ENCODE results near the gene ZSWIM5.
"Not testable (repeated sequence)": the region's sequence is repeated elsewhere in the genome, so short reads cannot be mapped to it uniquely, and the experiment has no call there.

Gene ZSWIM5

DNA sequence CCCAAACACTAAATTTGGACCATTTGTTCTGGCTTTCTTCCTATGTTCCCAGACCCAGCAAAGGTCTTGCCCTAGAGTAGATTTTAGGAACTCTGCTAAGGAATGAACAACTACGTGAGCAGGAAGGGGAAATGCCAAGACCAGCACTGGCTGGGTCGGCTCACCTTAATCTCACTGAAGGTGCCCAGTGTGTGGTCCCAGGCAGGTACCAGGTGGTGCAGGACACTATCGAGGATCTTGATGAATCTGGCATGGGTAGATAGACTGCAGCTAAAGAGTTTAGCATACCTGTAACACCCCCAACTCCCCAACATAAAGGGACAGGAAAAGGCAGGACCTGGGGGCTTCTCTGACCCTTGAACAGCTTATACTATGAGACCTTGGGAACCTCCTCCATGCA, 198.3 kb downstream of the ZSWIM5 start:
- no peak for DNase-seq (ENCODE audit: extremely low read depth in 1 of 2, low read depth in 1 of 2)

DNA sequence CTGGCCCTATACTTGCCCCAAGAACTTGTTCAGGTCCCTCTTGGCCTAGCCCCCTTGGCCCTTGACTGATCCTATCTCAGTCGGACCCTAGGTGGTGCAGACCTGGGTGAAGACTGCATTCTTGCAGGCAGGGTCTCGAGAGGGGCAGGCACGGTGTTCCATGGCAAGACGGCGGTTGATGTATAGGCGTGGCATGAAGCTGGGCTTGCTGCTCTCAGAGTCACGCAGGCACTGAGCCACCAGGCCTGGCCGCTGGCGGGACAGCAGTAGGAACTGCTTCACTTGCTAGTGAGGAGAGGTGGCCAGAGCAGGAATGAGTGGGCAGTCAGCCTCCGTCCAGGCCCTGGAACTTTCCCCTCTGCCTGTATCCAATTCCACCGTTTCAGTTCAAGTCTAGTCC, 199.1 kb downstream of the ZSWIM5 start:
- DNase-seq (ENCODE audit: extremely low read depth in 1 of 2, low read depth in 1 of 2) = no peak

DNA sequence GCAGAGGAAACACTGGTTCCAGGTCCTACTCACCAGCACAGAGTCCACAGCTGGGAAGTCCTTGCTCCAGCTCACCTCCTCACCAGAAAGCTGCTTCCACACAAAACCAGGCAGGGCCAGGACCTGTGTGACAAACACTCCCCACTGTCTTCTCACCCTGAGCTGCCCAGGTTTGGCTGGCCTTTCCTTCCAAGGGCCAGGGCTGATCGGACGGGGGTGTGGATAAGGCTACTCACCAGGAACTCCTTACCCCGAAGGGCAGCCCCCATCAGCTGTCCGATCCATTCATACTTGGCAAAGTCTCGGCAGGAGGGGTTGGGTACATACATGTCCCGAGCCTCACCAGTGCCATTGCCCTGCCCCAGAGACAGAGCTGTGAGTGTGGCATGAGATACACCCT, 200.6 kb downstream of the ZSWIM5 start:
- DNase-seq (ENCODE audit: extremely low read depth in 1 of 2, low read depth in 1 of 2) = no peak

DNA sequence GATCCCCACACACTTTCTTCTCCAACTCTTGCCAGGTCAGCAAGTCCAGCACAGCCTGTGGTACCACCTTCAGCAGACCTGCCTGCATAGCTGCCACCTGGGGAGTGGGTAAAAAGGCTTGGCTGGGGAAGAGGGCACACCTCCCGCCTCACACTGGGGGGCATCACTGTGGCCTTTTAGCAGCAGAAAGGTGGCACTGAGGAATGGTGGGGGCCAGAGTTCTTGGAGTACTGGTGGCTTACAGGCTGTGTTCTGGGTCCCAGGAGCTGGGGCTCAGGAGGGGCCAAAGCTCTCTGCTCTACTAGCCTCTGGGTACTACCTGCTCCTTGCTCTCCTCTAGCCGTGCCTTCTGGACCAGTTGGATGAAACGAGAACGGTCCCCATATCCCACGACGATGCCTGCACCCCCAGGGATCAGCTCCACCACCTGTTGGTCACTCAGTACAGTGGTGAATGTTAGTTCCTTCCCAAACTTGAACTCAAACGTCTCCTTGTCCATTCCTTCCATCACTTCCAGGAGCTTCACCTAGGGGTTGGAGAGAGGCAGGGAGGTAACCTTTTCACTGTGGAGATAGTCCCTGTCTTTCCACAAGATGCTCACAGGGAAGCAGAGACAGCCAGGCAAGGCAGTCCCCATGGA, 202.0 kb downstream of the ZSWIM5 start:
- no peak for DNase-seq (ENCODE audit: extremely low read depth in 1 of 2, low read depth in 1 of 2)

DNA sequence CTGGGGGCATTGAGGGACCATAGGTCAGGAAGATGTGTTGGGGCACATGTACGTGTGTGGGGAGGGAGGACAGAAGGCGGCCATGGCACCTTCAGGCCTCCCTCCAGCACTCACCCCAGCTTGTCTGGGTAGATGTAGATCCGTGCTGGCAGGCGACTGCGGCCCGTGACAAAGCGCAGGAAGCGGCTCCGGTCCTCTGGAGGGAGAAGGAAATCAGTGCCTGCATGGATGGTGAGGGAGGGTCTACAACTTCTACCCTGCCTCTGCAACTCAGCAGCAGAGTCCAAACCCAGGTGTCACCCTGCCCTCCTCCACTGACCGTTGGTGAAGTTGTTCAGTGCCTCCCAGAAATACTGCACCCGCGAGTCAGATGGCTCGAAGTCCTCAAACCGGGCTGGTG, 202.7 kb downstream of the ZSWIM5 start:
- no peak for DNase-seq (ENCODE audit: extremely low read depth in 1 of 2, low read depth in 1 of 2)

DNA sequence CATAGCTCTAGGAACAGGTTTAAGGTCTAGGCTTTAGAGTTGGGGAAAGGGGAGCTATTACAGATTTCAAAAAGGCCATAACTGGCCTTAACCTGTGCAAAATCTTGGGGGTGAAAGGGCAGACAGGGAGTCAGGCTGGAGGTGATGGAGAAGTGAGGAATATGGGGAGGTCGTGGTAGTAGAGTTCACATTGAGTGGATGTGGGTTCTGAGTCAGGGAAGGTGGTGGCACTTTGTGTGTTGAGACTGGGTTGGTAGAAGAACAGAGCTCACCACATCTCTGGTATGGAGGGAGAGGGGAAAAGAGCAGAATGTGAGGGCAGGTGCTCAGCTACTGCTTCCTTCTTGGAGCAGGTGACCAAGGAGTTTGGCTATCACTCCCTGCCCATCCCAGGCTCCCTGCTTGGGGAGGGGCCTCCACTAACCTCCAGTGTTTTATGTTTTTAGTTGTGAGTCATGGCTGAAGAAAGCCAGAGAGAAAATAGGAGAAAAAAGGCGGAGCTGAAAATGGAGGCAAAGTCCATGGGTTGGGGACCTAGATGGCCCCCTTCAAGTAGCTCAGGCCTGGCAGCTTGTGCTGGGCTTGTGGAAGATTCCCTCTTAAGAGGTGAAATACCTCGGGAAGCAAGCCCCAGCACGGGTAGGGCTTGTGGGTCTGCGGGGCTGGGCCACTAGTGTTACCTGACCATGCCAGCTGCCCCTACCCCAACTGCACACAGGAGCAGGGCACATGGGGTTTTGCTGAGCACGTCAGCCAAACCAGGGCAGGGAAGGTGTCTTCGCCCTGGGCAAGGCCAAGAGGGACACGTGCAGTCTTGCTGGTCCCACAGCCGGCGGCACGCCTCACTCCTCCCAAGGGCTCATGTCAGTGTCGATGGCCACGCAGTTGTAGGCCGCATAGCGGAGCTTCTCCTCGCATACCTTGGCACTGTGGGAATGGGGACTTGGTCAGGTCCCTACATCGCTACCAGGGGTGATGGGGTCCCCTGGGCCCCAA, 203.5 kb downstream of the ZSWIM5 start:
- DNase-seq (ENCODE audit: extremely low read depth in 1 of 2, low read depth in 1 of 2) = no peak

DNA sequence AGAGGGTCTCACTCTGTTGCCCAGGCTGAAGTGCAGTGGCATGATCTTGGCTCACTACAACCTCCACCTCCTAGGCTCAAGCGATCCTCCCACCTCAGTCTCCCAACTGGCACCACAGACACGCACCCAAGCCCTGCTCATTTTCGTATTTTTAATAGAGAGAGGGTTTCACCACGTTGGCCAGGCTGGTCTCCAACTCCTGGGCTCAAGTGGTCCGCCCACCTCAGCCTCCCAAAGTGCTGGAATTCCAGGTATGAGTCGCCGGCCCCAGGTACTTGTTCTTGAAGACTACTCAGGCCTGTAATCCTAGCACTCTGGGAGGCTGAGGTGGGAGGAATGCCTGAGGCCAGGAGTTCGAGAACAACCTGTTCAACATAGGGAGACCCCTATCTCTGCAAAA, 204.8 kb downstream of the ZSWIM5 start:
- not testable (repeated sequence) for DNase-seq (ENCODE audit: extremely low read depth in 1 of 2, low read depth in 1 of 2)

DNA sequence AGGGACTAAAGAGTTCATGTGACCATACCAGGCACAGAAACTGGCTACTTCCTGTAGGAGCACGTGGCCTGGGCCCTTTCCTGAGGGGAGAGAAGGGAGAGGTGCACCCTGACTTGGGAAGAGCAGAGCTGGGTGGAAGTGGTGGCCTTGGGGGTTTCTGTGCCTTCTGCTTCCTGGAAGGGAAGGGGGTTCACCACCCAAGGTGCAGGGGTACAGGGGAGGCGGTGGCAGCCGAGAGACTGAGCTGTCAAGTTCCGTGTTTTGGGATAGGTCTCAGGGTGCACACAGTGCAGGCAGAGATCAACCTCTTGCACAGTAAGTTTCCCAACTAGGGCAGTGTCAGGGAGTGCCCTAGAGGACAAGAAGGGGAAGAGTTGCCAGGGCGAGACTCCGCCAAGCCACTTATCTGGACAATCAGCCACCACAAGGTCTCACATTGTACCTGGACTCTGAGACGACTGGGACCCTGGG, 205.4 kb downstream of the ZSWIM5 start:
- no peak for DNase-seq (ENCODE audit: extremely low read depth in 1 of 2, low read depth in 1 of 2)

DNA sequence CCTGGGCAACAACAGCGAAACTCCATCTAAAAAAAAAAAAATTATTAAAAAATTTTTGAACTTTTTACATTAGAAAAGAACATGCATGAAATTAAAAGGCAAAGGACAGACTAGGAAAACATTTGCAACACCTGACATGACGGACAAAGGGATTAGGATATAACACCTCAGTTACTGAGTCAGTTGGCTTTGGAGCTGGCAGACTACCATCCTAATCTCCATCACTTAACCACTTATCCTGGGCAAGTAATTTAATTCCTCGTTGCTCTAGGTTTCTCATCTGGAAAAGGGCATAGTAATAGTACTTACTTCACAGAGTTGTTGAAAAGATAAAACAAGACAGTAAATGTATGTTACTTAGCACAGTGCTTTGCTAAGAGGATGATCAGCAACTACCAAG, 207.2 kb downstream of the ZSWIM5 start:
- no peak for DNase-seq (ENCODE audit: extremely low read depth in 1 of 2, low read depth in 1 of 2)

DNA sequence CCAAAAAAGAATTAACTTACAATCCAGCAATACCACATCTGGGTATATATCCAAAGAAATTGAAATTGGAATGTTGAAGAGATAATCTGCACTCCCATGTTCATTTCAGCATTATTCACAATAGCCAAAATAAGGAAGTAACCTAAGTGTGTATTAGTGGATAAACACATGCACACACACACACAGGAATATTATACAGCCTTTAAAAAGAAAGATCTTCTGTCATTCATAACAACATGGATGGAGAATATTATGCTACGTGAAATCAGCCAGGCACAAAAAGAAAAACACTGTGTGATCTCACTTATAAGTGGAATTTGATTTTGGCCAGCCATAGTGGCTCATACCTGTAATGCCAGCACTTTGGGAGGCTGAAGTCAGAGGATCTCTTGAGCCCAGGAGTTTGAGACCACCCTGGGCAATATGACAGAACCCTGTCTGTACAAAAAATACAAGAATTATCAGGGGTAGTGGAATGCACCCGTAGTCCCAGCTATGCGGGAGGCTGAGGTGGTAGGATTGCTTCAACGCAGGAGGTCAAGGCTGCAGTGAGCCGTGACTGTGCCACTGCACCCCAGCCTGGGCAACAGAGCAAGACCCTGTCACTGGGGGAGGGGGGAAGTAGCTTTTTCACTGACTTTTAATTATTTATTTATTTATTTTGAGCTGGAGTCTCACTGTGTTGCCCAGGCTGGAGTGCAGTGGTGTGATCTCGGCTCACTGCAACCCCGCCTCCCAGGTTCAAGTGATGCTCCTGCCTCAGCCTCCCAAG, 210.8 kb downstream of the ZSWIM5 start:
- no peak for DNase-seq (ENCODE audit: extremely low read depth in 1 of 2, low read depth in 1 of 2)

DNA sequence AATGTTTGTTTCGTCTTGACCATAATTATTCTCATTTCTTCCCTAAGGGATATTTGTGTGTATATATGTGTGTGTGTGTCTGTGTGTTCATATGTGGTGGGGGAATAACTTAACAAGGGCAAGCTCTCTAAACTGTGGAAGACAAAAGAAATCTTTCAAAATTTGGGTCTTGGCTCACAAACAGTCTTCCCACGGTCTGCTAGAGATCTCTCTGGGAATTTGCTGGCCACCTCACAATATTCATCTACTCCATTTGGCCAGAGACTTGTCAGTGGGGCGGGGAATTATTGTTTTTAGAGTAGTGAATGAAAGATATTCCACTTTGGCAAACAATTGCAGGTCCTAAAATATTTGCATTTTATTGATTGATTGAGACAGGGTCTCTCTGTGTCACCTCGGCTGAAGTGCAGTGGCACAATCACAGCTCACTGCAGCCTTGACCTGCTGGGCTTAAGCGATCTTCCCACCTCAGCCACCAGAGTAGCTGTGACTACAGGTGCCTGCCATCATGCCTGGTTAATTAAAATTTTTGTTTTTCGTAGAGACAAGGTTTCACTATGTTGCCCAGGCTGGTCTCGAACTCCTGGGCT, 212.0 kb downstream of the ZSWIM5 start:
- DNase-seq (ENCODE audit: extremely low read depth in 1 of 2, low read depth in 1 of 2) = no peak

DNA sequence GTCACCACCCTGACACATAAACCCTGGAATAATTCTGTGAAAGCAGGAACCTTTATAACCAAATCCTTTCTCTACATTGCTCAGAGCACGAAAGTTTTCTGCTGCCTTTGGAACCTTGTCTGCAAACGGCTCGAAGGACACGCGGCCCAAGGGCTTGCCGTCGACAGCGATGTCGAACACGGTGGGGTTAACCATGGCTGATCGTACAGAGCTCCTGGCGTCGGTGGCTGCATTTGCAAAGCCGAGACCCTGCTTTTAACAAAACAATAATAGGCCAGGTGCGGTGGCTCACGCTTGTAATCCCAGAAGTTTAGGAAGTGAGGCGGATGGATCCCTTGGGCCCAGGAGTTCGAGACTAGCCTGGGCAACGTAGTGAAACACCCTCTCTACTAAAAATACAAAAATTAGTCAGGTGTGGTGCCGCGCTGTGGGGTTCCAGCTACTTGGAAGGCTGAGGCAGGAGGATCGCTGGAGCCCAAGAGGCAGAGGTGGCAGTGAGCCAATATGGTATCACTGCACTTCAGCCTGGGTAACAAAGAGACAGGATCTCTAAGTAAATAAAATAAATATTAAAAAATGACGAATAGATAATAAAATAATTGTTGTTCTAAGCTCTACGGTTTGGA, 217.8 kb downstream of the ZSWIM5 start:
- no peak for DNase-seq (ENCODE audit: extremely low read depth in 1 of 2, low read depth in 1 of 2)

DNA sequence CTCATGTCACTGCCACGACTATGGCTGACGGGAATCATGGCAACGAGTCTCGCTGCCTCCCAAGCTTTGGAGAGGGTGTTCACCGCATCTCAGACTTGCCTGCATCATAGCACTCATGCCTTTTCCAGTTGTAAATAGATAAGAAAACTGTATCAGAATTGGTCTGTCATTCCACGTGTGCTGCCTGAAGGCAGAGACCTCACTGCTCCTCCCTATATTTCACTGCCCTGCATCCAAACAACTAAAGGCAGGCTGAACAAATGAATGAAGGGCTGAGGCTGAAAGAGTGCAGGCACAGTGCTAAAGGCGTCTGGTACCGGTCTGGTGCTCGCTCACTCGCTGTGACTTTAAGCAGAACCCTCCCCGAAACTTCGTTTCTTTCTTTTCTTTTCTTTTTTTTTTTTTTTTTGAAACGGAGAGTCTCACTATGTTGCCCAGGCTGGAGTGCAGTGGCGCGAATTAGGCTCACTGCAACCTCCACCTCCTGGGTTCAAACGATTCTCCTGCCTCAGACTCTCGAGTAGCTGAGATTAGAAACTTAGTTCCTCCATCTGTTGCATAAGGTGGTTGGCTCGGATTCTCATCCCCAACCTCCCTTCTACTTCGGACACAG, 220.6 kb downstream of the ZSWIM5 start:
- no peak for DNase-seq (ENCODE audit: extremely low read depth in 1 of 2, low read depth in 1 of 2)

DNA sequence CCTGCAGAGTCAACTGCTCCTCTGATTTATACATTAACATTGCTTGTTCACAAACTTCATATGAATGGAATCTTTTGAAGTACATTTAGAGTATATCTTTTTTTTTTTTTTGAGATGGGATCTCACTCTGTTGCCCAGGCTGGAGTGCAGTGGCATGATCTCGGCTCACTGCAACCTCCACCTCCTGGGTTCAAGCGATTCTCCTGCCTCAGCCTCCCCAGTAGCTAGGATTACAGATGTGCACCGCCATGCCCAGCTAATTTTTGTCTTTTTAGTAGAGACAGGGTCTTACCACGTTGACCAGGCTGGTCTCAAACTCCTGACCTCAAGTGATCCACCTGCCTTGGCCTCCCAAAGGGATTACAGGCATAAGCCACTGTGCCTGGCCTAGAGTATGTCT, 229.0 kb downstream of the ZSWIM5 start:
- DNase-seq (ENCODE audit: extremely low read depth in 1 of 2, low read depth in 1 of 2) = not testable (repeated sequence)

DNA sequence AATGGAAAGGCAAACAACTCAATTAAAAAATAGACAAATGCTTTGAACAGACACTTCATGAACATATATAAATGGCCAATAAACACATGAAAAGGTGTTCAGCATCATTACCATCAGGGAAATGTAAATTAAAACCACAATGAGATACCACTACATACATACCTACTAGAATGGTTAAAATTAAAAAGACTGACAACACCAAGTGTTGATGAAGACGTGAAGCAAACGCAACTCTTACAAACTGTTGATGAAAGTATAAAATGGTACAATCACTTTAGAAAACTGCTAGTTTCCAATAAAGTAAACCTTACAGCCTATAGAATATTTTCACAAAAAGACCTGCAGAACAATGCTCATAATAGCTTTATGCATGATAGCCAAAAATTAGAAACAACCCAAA, 230.2 kb downstream of the ZSWIM5 start:
- DNase-seq (ENCODE audit: extremely low read depth in 1 of 2, low read depth in 1 of 2) = no peak

DNA sequence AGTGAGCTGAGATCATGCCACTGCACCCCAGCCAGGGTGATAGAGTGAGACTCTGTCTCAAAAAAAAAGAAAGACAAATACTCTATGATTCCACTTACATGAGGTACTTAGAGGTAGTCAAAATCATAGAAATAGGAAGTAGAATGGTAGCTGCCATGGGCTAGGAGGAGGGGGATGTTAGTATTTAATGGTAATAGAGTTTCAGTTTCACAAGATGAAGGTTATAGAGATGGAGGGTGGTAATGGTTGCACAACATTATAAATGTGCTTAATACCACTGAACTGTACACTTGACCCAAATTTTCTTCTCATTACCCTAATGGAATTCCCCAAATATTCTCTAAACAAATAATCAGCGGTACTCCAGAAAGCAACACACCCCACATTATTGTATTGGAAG, 232.8 kb downstream of the ZSWIM5 start:
- DNase-seq (ENCODE audit: extremely low read depth in 1 of 2, low read depth in 1 of 2) = no peak

DNA sequence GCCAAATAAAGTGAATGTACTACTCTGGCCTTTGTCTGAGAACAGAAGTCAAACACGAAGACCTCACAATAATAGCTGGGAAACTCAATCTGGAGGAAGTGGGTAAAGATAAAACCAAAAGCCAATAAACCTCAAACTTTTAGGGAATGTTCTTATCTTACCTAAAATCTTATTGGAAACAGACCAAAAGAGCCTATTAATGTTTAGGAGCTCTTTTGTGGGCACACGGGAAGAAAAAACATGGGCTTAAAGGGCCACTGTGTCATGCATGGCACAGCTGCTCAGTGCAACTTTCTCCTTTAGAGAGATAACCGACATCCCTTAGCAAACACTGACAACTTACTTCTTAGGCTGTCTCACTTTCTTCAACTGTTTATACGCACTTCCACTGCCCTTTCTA, 236.1 kb downstream of the ZSWIM5 start:
- no peak for DNase-seq (ENCODE audit: extremely low read depth in 1 of 2, low read depth in 1 of 2)
